Ovary (tissue), 9 donors: ENCODE measurements around the gene EFHD1. TPM values are rescaled to one million over a fixed set of nuclear protein-coding genes. Genes with fewer than 3 reads are reported as not detected.

Source experiments
- DNase-seq, 5 donors: peaks; one replicate each; pipeline ENCODE4 v3.0.0-alpha.2; 2019 to 2020
- H3K27ac ChIP-seq, 2 donors: fragments of 200-600 bp; one replicate each; pipeline versions ENCODE4 v1.5.1 to v1.8.0; 2019 to 2022
- H3K27me3 ChIP-seq: fragments of 200-600 bp; one replicate; pipeline ENCODE4 v1.8.0; 2022
- H3K36me3 ChIP-seq: fragments of 200-600 bp; sonication (generic); one replicate; pipeline ENCODE4 v1.5.1; 2019
- H3K4me1 ChIP-seq: one replicate; pipeline ENCODE4 v1.8.1; 2013; ENCODE audit warnings: mild to moderate bottlenecking, moderate library complexity; ENCODE audit not compliant: insufficient read depth
- H3K4me3 ChIP-seq: fragments of 200-600 bp; sonication (generic); one replicate; pipeline ENCODE4 v1.5.1; 2017
- H3K9me3 ChIP-seq, 2 donors: fragments of 200-600 bp in 1 of 2; sonication (generic) in 1 of 2; one replicate each; pipeline versions ENCODE4 v1.5.1 to v1.8.1; 2013 to 2019; ENCODE audit warnings: mild to moderate bottlenecking in 1 of 2, moderate library complexity in 1 of 2
- CTCF ChIP-seq, 3 donors: fragments of 450-650 bp in 2 of 3; fragments of 200-600 bp in 1 of 3; IDR thresholded peaks; one replicate each; pipeline versions ENCODE4 v1.5.1 to v1.8.0; 2016 to 2022; ENCODE audit warnings: antibody characterized with exemption in 3 of 3, mild to moderate bottlenecking in 1 of 3
- EP300 ChIP-seq: sonication (generic); formaldehyde crosslinking; IDR thresholded peaks from one replicate; pipeline ENCODE4 v1.6.1; 2017; ENCODE audit warnings: antibody characterized with exemption
- POLR2A ChIP-seq: fragments of 450-650 bp; IDR thresholded peaks from one replicate; pipeline ENCODE4 v1.6.1; 2017; ENCODE audit warnings: antibody characterized with exemption, mild to moderate bottlenecking, moderate library complexity
- WGBS, 3 donors: extraction: QIAGEN DNeasy Blood & Tissue Kit in 1 of 3; methylation state at CpG; one replicate each; pipeline versions ENCODE4 v1.1.5 to v1.1.7; 2013 to 2017; 5-methylcytosine and 5-hydroxymethylcytosine counted together
- intact Hi-C, 4 donors: fragments of 100-400 bp; cut with DNase I; formaldehyde crosslinking; loops; one replicate each; pipeline versions ENCODE4 v1.11.0 to v1.15.1; 2022 to 2023
- polyA plus RNA-seq, 2 donors: library from polyadenylated mRNA; stranded (reverse); fragments of 200-250 nt in 1 of 2; fragments of 350-450 nt in 1 of 2; fragmentation: Illumina TruSeq in 1 of 2; extraction: RNeasy Lipid Tissue Mini Kit (QIAGEN cat#74804) in 1 of 2; gene quantifications; one replicate each; pipeline ENCODE4 v1.2.3, GENCODE V29; 2013 to 2014
- total RNA-seq, 7 donors: library from RNA; depleted of rRNA in 2 of 7; stranded (reverse); fragments of >200 nt in 2 of 7; fragmentation: NEBNext Ultra II Directional in 3 of 7; extraction: Animal tissue kit (Norgen Biotek cat#: 25700) in 3 of 7; gene quantifications; one replicate each; pipeline versions ENCODE4 v1.1.0 to v1.2.4, GENCODE V29; 2016 to 2023
- donor health status: DM: no; HTN: no; CAD: no; lungs with moderate emphysema.
- donor health status: DM: no; HTN: no; CAD: no.
- donor health status: Bipolar disorder and iron deficiency.
- donor health status: DM: yes; HTN: yes; CAD: no.
- donor health status: DM: no; HTN: no; CAD: no.
- donor health status: DM: yes; HTN: yes; CAD: no.

Gene EFHD1
- total and polyA plus RNA-seq, 9 donors: 14.8 to 154 (median 50.2) TPM

GRCh38 chr2:232652505-232652851, 19.1 kb downstream of the EFHD1 start:
- Histone ChIP-seq H3K4me3 (no peak overlapping the region), H3K36me3 (no peaks in the 10 kb centered on the region), H3K27ac (no peak overlapping the region), H3K9me3 (no peaks in the 10 kb centered on the region), H3K27me3 (no peaks in the 10 kb centered on the region), H3K4me1 (peaks cover 2% of the 10 kb centered on the region)
- TF ChIP-seq EP300 (no peak), CTCF (IDR thresholded peaks at IDR 0.05) (no peak), POLR2A (no peak)
- WGBS, 3 donors: 82 to 92% (median 88%) methylated on average over 4 of the region's 4 CpGs
- intact Hi-C loops: no loop called here
- no peak for DNase-seq

- DNase-seq: no peak
- Histone ChIP-seq H3K4me3 (no peak overlapping the region), H3K36me3 (no peaks in the 10 kb centered on the region), H3K27me3 (no peaks in the 10 kb centered on the region), H3K27ac (no peak overlapping the region), H3K9me3 (no peaks in the 10 kb centered on the region), H3K4me1 (peaks cover 2% of the 10 kb centered on the region)
- 83 to 88% (median 84%) methylated on average over 7 of the region's 7 CpGs for WGBS, 3 donors
- no peak for TF ChIP-seq EP300
- no peak for TF ChIP-seq POLR2A
- TF ChIP-seq CTCF (IDR thresholded peaks at IDR 0.05): no peak
- intact Hi-C loops: no loop called here
Measured at GRCh38 chr2:232653441-232653840, 20.0 kb downstream of the EFHD1 start.

- DNase-seq: no peak
- intact Hi-C loops: no loop called here
- Histone ChIP-seq H3K27ac (no peak overlapping the region), H3K4me1 (peaks cover 2% of the 10 kb centered on the region), H3K36me3 (no peaks in the 10 kb centered on the region), H3K27me3 (no peaks in the 10 kb centered on the region), H3K9me3 (no peaks in the 10 kb centered on the region), H3K4me3 (no peak overlapping the region)
- WGBS, 3 donors: 83 to 89% (median 88%) methylated on average over 6 of the region's 6 CpGs
- TF ChIP-seq EP300 (no peak), CTCF (IDR thresholded peaks at IDR 0.05) (no peak), POLR2A (no peak)
Measured at GRCh38 chr2:232655392-232655791, 22.0 kb downstream of the EFHD1 start.

GRCh38 chr2:232658217-232658785, 24.9 kb downstream of the EFHD1 start:
- peaks cover under 1% of the 10 kb centered on the region for H3K4me1 ChIP-seq
- H3K27ac ChIP-seq: no peak overlapping the region
- no peaks in the 10 kb centered on the region for H3K9me3 ChIP-seq
- H3K27me3 ChIP-seq: no peaks in the 10 kb centered on the region
- H3K4me3 ChIP-seq: no peak overlapping the region
- WGBS, 3 donors: 68 to 82% (median 79%) methylated on average over 7 of the region's 7 CpGs
- intact Hi-C loops: no loop called here
- no peak for DNase-seq
- H3K36me3 ChIP-seq: no peaks in the 10 kb centered on the region
- no peak for TF ChIP-seq POLR2A
- no peak for TF ChIP-seq CTCF (IDR thresholded peaks at IDR 0.05)
- no peak for TF ChIP-seq EP300
